SK-N-SH treated with all-trans-retinoic acid at 6 μM for 48 hours (cell line): Measurements from ENCODE around the gene TBC1D4.

Experiments
- ESRRG ChIP-seq: fragments of 250-450 bp; sonication (Bioruptor Pico); IDR thresholded peaks from 2 replicates; pipeline ENCODE4 v1.6.1; 2021; ENCODE audit warnings: mild to moderate bottlenecking
- ISL1 ChIP-seq: fragments of 250-450 bp; sonication (Bioruptor Pico); IDR thresholded peaks from 2 replicates; pipeline ENCODE4 v2.1.2; 2022; ENCODE audit warnings: mild to moderate bottlenecking, moderate library complexity
- PATZ1 ChIP-seq: fragments of 250-450 bp; sonication (Bioruptor Pico); IDR thresholded peaks from 2 replicates; pipeline ENCODE4 v1.8.0; 2020; ENCODE audit warnings: mild to moderate bottlenecking, moderate library complexity, borderline replicate concordance
- RARB ChIP-seq: fragments of 250-450 bp; sonication (Bioruptor Pico); IDR thresholded peaks from 2 replicates; pipeline ENCODE4 v1.8.0; 2021; ENCODE audit warnings: mild to moderate bottlenecking, moderate library complexity
- SNAI2 ChIP-seq: fragments of 250-450 bp; sonication (Bioruptor Pico); IDR thresholded peaks from 2 replicates; pipeline ENCODE4 v1.5.0; 2020; ENCODE audit warnings: mild to moderate bottlenecking, moderate library complexity
- ZFP3 ChIP-seq: fragments of 250-450 bp; sonication (Bioruptor Pico); IDR thresholded peaks from 2 replicates; pipeline ENCODE4 v1.5.0; 2020; ENCODE audit warnings: mild to moderate bottlenecking, moderate library complexity
- ZFP30 ChIP-seq: fragments of 450-650 bp; formaldehyde crosslinking; IDR thresholded peaks from 2 replicates; pipeline ENCODE4 v1.5.0; 2022; ENCODE audit warnings: mild to moderate bottlenecking, moderate library complexity
- ZNF70 ChIP-seq: fragments of 450-650 bp; formaldehyde crosslinking; IDR thresholded peaks from 2 replicates; pipeline ENCODE4 v1.5.0; 2020; ENCODE audit warnings: mild to moderate bottlenecking, moderate library complexity
- TF ChIP-seq, protein P1 (sequence below): fragments of 250-450 bp; sonication (Bioruptor Pico); IDR thresholded peaks from 2 replicates; pipeline ENCODE4 v1.5.0; 2020; ENCODE audit warnings: mild to moderate bottlenecking, moderate library complexity

DNA sequence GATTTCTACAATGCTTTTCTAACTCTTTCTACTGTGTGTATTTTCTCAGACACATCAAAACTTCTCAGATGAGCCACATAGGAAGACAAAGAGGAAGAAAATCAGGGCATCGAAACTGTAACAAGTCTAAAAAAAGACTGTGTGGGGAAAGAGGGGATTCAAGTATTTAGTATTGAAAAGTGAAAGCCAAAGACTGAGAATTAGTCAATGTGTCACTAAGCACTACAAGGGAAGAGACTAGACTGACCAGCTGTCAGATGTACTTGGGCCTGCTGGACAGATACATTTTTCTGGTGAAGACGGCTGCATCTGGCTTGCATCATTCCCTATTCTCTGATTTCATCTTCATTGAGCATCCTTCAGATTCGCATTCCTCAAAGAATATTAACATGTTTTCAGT lies 30.3 kb upstream of the TBC1D4 start:
- no peak for TF ChIP-seq ISL1 (CRISPR knock-in tag)
- TF ChIP-seq ZFP3 (CRISPR knock-in tag), result no peak
- TF ChIP-seq, protein P1, sequence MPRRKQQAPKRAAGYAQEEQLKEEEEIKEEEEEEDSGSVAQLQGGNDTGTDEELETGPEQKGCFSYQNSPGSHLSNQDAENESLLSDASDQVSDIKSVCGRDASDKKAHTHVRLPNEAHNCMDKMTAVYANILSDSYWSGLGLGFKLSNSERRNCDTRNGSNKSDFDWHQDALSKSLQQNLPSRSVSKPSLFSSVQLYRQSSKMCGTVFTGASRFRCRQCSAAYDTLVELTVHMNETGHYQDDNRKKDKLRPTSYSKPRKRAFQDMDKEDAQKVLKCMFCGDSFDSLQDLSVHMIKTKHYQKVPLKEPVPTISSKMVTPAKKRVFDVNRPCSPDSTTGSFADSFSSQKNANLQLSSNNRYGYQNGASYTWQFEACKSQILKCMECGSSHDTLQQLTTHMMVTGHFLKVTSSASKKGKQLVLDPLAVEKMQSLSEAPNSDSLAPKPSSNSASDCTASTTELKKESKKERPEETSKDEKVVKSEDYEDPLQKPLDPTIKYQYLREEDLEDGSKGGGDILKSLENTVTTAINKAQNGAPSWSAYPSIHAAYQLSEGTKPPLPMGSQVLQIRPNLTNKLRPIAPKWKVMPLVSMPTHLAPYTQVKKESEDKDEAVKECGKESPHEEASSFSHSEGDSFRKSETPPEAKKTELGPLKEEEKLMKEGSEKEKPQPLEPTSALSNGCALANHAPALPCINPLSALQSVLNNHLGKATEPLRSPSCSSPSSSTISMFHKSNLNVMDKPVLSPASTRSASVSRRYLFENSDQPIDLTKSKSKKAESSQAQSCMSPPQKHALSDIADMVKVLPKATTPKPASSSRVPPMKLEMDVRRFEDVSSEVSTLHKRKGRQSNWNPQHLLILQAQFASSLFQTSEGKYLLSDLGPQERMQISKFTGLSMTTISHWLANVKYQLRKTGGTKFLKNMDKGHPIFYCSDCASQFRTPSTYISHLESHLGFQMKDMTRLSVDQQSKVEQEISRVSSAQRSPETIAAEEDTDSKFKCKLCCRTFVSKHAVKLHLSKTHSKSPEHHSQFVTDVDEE, result no peak
- TF ChIP-seq ZFP30 (CRISPR knock-in tag), result no peak
- TF ChIP-seq PATZ1 (CRISPR knock-in tag), result no peak
- no peak for TF ChIP-seq ZNF70 (CRISPR knock-in tag)
- no peak for TF ChIP-seq SNAI2 (CRISPR knock-in tag)
- TF ChIP-seq RARB (CRISPR knock-in tag), result no peak
- no peak for TF ChIP-seq ESRRG
